ENCODE measurements around the gene TRPV5. TPM values are rescaled to one million over a fixed set of nuclear protein-coding genes. Genes with fewer than 3 reads are reported as not detected.

TRPV5 gene
- total and polyA plus RNA-seq, 2 donors (not counting 1 experiment from before 2014, with no cell fraction given) = not detected

GRCh38 chr7:142913566-142913965 lies 20.0 kb downstream of the TRPV5 start:
- Histone ChIP-seq H3K9me3 (ENCODE audit: control insufficient read depth, insufficient read depth, low read depth, low read length) (no peaks in the 10 kb centered on the region), H3K27ac (ENCODE audit: insufficient read depth, low read length) (no peak overlapping the region), H3K79me2 (ENCODE audit: control insufficient read depth, insufficient read depth, low read length) (no peaks in the 10 kb centered on the region), H4K20me1 (ENCODE audit: control insufficient read depth, extremely low read depth, insufficient read depth, low read length) (no peaks in the 10 kb centered on the region), H2AFZ (ENCODE audit: low read length) (no peak overlapping the region), H3K4me3 (replicated peaks in 1 of 4; ENCODE audit: control extremely low read depth in 1 of 4, insufficient read depth in 1 of 4, low read depth in 3 of 4, low read length in 4 of 4) (no peak overlapping the region), H3K4me1 (ENCODE audit: control insufficient read depth, extremely low read depth, insufficient read depth, low read length) (no peaks in the 10 kb centered on the region), H3K27me3 (ENCODE audit: control insufficient read depth, insufficient read depth, low read length) (no peaks in the 10 kb centered on the region), H3K36me3 (ENCODE audit: control insufficient read depth, insufficient read depth, low read length) (no peaks in the 10 kb centered on the region), H3K4me2 (ENCODE audit: extremely low read depth, insufficient read depth, low read length) (no peak overlapping the region), H3K9ac (ENCODE audit: insufficient read depth, low read length) (no peak overlapping the region)
- TF ChIP-seq EZH2 (IDR thresholded peaks at IDR 0.05; ENCODE audit: low read length, missing control alignments) (no peak), CTCF (conservative IDR thresholded peaks at IDR 0.05 in 1 of 2, IDR thresholded peaks at IDR 0.05 in 1 of 2; ENCODE audit: low read depth in 1 of 2, low read length in 2 of 2) (no peak)
- DNase-seq (ENCODE audit: low read depth in 2 of 2) = no peak

GRCh38 chr7:142913051-142913450 lies 20.5 kb downstream of the TRPV5 start:
- no peak for TF ChIP-seq CTCF (conservative IDR thresholded peaks at IDR 0.05 in 1 of 2, IDR thresholded peaks at IDR 0.05 in 1 of 2; ENCODE audit: low read depth in 1 of 2, low read length in 2 of 2)
- no peak for TF ChIP-seq EZH2 (IDR thresholded peaks at IDR 0.05; ENCODE audit: low read length, missing control alignments)
- Histone ChIP-seq H3K9ac (ENCODE audit: insufficient read depth, low read length) (no peak overlapping the region), H3K79me2 (ENCODE audit: control insufficient read depth, insufficient read depth, low read length) (no peaks in the 10 kb centered on the region)

GRCh38 chr7:142910481-142910880 lies 23.1 kb downstream of the TRPV5 start:
- Histone ChIP-seq H3K9ac (ENCODE audit: insufficient read depth, low read length) (no peak overlapping the region), H3K79me2 (ENCODE audit: control insufficient read depth, insufficient read depth, low read length) (no peaks in the 10 kb centered on the region), H3K4me3 (replicated peaks in 1 of 4; ENCODE audit: control extremely low read depth in 1 of 4, insufficient read depth in 1 of 4, low read depth in 3 of 4, low read length in 4 of 4) (no peak overlapping the region), H3K36me3 (ENCODE audit: control insufficient read depth, insufficient read depth, low read length) (no peaks in the 10 kb centered on the region), H2AFZ (ENCODE audit: low read length) (no peak overlapping the region), H3K27me3 (ENCODE audit: control insufficient read depth, insufficient read depth, low read length) (no peaks in the 10 kb centered on the region), H3K4me2 (ENCODE audit: extremely low read depth, insufficient read depth, low read length) (no peak overlapping the region), H3K27ac (ENCODE audit: insufficient read depth, low read length) (no peak overlapping the region), H3K9me3 (ENCODE audit: control insufficient read depth, insufficient read depth, low read depth, low read length) (no peaks in the 10 kb centered on the region), H4K20me1 (ENCODE audit: control insufficient read depth, extremely low read depth, insufficient read depth, low read length) (no peaks in the 10 kb centered on the region), H3K4me1 (ENCODE audit: control insufficient read depth, extremely low read depth, insufficient read depth, low read length) (no peaks in the 10 kb centered on the region)
- no peak for TF ChIP-seq EZH2 (IDR thresholded peaks at IDR 0.05; ENCODE audit: low read length, missing control alignments)
- TF ChIP-seq CTCF (conservative IDR thresholded peaks at IDR 0.05 in 1 of 2, IDR thresholded peaks at IDR 0.05 in 1 of 2; ENCODE audit: low read depth in 1 of 2, low read length in 2 of 2) = no peak
- no peak for DNase-seq (ENCODE audit: low read depth in 2 of 2)

More at GRCh38 chr7:142913051-142913450, 20.5 kb downstream of the TRPV5 start:
- no peak overlapping the region for H2AFZ ChIP-seq (ENCODE audit: low read length)
- no peaks in the 10 kb centered on the region for H3K9me3 ChIP-seq (ENCODE audit: control insufficient read depth, insufficient read depth, low read depth, low read length)
- H3K4me2 ChIP-seq (ENCODE audit: extremely low read depth, insufficient read depth, low read length) = no peak overlapping the region
- H4K20me1 ChIP-seq (ENCODE audit: control insufficient read depth, extremely low read depth, insufficient read depth, low read length) = no peaks in the 10 kb centered on the region
- no peak overlapping the region for H3K4me3 ChIP-seq (replicated peaks in 1 of 4; ENCODE audit: control extremely low read depth in 1 of 4, insufficient read depth in 1 of 4, low read depth in 3 of 4, low read length in 4 of 4)
- no peaks in the 10 kb centered on the region for H3K36me3 ChIP-seq (ENCODE audit: control insufficient read depth, insufficient read depth, low read length)
- H3K4me1 ChIP-seq (ENCODE audit: control insufficient read depth, extremely low read depth, insufficient read depth, low read length) = no peaks in the 10 kb centered on the region
- H3K27me3 ChIP-seq (ENCODE audit: control insufficient read depth, insufficient read depth, low read length) = no peaks in the 10 kb centered on the region
- no peak for DNase-seq (ENCODE audit: low read depth in 2 of 2)
- H3K27ac ChIP-seq (ENCODE audit: insufficient read depth, low read length) = no peak overlapping the region

All from fibroblast of lung (primary cell).